D721Med (cell line): ENCODE measurements around the gene OR6C68.
"Not testable (repeated sequence)": the region's sequence is repeated elsewhere in the genome, so short reads cannot be mapped to it uniquely, and the experiment has no call there.

Experiments used
- DNase-seq: peaks from one replicate; pipeline ENCODE4 v3.0.0; 2011; ENCODE audit warnings: low spot score; ENCODE audit not compliant: insufficient read length
- FAIRE-seq: peaks from 2 replicates; lab custom pipeline; 2011; peaks lifted over from hg19 to GRCh38; lab: Jason Lieb, UNC
- CTCF ChIP-seq: IDR thresholded peaks from 2 replicates; pipeline ENCODE4 v1.5.1; 2012; ENCODE audit warnings: mild to moderate bottlenecking, control low read depth; ENCODE audit not compliant: insufficient read depth; ENCODE audit errors: missing control alignments

OR6C68 gene

GRCh38 chr12:55470088-55470829, 21.9 kb upstream of the OR6C68 start, which contains the start of gene OR6C70:
OR6C70 (minus strand) TSS chr12:55470138; CDS start chr12:55470138, 0 bp downstream.
- TF ChIP-seq CTCF: no peak
- DNase-seq (no peak), FAIRE-seq (no peak)

- FAIRE-seq (no peak), DNase-seq (no peak)
- TF ChIP-seq CTCF: no peak
Observed at GRCh38 chr12:55472264-55472663, 19.9 kb upstream of the OR6C68 start.

GRCh38 chr12:55479136-55479535, 13.0 kb upstream of the OR6C68 start:
- not testable (repeated sequence) for DNase-seq, FAIRE-seq

GRCh38 chr12:55484284-55484683, 7.9 kb upstream of the OR6C68 start:
- FAIRE-seq, DNase-seq: not testable (repeated sequence)

GRCh38 chr12:55495490-55495889, 3.3 kb downstream of the OR6C68 start:
- FAIRE-seq (no peak), DNase-seq (no peak)
- no peak for TF ChIP-seq CTCF

GRCh38 chr12:55499231-55499630, 7.1 kb downstream of the OR6C68 start:
- no peak for DNase-seq
- TF ChIP-seq CTCF: no peak
- no peak for FAIRE-seq

- FAIRE-seq: no peak
- no peak for DNase-seq
- no peak for TF ChIP-seq CTCF
Observed at GRCh38 chr12:55499810-55500252, 7.7 kb downstream of the OR6C68 start.

- DNase-seq (no peak), FAIRE-seq (no peak)
- no peak for TF ChIP-seq CTCF
Observed at GRCh38 chr12:55501601-55502000, 9.4 kb downstream of the OR6C68 start.
